MM.1S (cell line): ENCODE measurements around the gene CCDC178.

ENCODE experiments used
- DNase-seq: peaks from one replicate; pipeline ENCODE4 v3.0.0-alpha.2; 2015
- H2AFZ ChIP-seq: fragments of 300-600 bp; sonication (generic); 2 replicates; pipeline ENCODE4 v1.6.0; 2016; ENCODE audit warnings: antibody characterized with exemption, low read length
- H3F3A ChIP-seq: fragments of 300-600 bp; sonication (generic); 2 replicates; pipeline ENCODE4 v1.6.1; 2016; ENCODE audit warnings: mild to moderate bottlenecking, antibody characterized with exemption, low read length, moderate library complexity, mixed read lengths; ENCODE audit not compliant: insufficient read depth
- H3K27ac ChIP-seq: fragments of 300-600 bp; sonication (generic); 2 replicates; pipeline ENCODE4 v1.5.1; 2016; ENCODE audit warnings: mild to moderate bottlenecking, low read length
- H3K27me3 ChIP-seq: fragments of 300-600 bp; sonication (generic); replicated peaks from 2 replicates; pipeline ENCODE4 v1.6.0; 2016; ENCODE audit warnings: low read length; ENCODE audit not compliant: insufficient read depth
- H3K36me3 ChIP-seq: fragments of 300-600 bp; sonication (generic); replicated peaks from 2 replicates; pipeline ENCODE4 v1.6.1; 2016; ENCODE audit warnings: mild to moderate bottlenecking, low read length, mixed read lengths; ENCODE audit not compliant: insufficient read depth
- H3K4me1 ChIP-seq: fragments of 300-600 bp; sonication (generic); 2 replicates; pipeline ENCODE4 v1.6.1; 2016; ENCODE audit warnings: low read length, mixed read lengths
- H3K4me2 ChIP-seq: fragments of 300-600 bp; sonication (generic); 2 replicates; pipeline ENCODE4 v1.6.0; 2016; ENCODE audit warnings: low read depth, low read length
- H3K4me3 ChIP-seq: fragments of 300-600 bp; sonication (generic); 2 replicates; pipeline ENCODE4 v1.5.1; 2016; ENCODE audit warnings: low read length, mixed read lengths
- H3K79me2 ChIP-seq: fragments of 300-600 bp; sonication (generic); 2 replicates; pipeline ENCODE4 v1.6.1; 2016; ENCODE audit warnings: mixed run types, low read length, mixed read lengths
- H3K9ac ChIP-seq: fragments of 300-600 bp; sonication (generic); 2 replicates; pipeline ENCODE4 v1.6.1; 2016; ENCODE audit warnings: low read length, mixed read lengths
- H3K9me2 ChIP-seq: fragments of 300-600 bp; sonication (generic); replicated peaks from 2 replicates; pipeline ENCODE4 v1.6.1; 2016; ENCODE audit warnings: mild to moderate bottlenecking, low read length, mixed read lengths; ENCODE audit not compliant: insufficient read depth
- H3K9me3 ChIP-seq: fragments of 300-600 bp; sonication (generic); replicated peaks from 2 replicates; pipeline ENCODE4 v1.6.1; 2016; ENCODE audit warnings: mild to moderate bottlenecking, low read length, mixed read lengths; ENCODE audit not compliant: insufficient read depth
- H4K20me1 ChIP-seq: fragments of 300-600 bp; sonication (generic); 2 replicates; pipeline ENCODE4 v1.6.1; 2016; ENCODE audit warnings: mild to moderate bottlenecking, low read length, moderate library complexity, mixed read lengths; ENCODE audit not compliant: insufficient read depth
- CTCF ChIP-seq: fragments of 300-600 bp; sonication (generic); IDR thresholded peaks from 2 replicates; pipeline ENCODE4 v1.5.1; 2016; ENCODE audit warnings: antibody characterized with exemption, low read length, mixed read lengths
- EZH2 ChIP-seq: fragments of 300-600 bp; sonication (generic); optimal IDR thresholded peaks from 2 replicates; pipeline ENCODE3; 2017; ENCODE audit warnings: low read depth, mild to moderate bottlenecking, antibody characterized with exemption, low read length, mixed read lengths
- EZH2phosphoT487 ChIP-seq: fragments of 300-600 bp; sonication (generic); IDR thresholded peaks from 2 replicates; pipeline ENCODE4 v1.6.1; 2018; ENCODE audit warnings: antibody characterized with exemption, low read length

CCDC178 gene

GRCh38 chr18:33470216-33470615 lies 29.7 kb upstream of the CCDC178 start:
- no peak overlapping the region for H3K4me3 ChIP-seq
- H3F3A ChIP-seq, result no peaks in the 10 kb centered on the region
- no peaks in the 10 kb centered on the region for H4K20me1 ChIP-seq
- no peaks in the 10 kb centered on the region for H3K79me2 ChIP-seq
- no peaks in the 10 kb centered on the region for H3K36me3 ChIP-seq
- no peaks in the 10 kb centered on the region for H3K27me3 ChIP-seq
- no peak overlapping the region for H3K27ac ChIP-seq
- H3K4me2 ChIP-seq, result no peak overlapping the region
- no peaks in the 10 kb centered on the region for H3K9me3 ChIP-seq
- no peak for TF ChIP-seq EZH2
- no peak for TF ChIP-seq EZH2phosphoT487
- no peak for TF ChIP-seq CTCF
- H2AFZ ChIP-seq, result no peak overlapping the region
- H3K9ac ChIP-seq, result no peak overlapping the region
- no peaks in the 10 kb centered on the region for H3K9me2 ChIP-seq
- no peak for DNase-seq
- H3K4me1 ChIP-seq, result no peaks in the 10 kb centered on the region

GRCh38 chr18:33469699-33470098 lies 29.2 kb upstream of the CCDC178 start:
- H3K27me3 ChIP-seq, result no peaks in the 10 kb centered on the region
- H3K79me2 ChIP-seq, result no peaks in the 10 kb centered on the region
- no peaks in the 10 kb centered on the region for H3F3A ChIP-seq
- no peaks in the 10 kb centered on the region for H3K9me2 ChIP-seq
- H3K36me3 ChIP-seq, result no peaks in the 10 kb centered on the region
- no peak overlapping the region for H3K4me2 ChIP-seq
- DNase-seq, result no peak
- no peak overlapping the region for H3K9ac ChIP-seq
- no peak overlapping the region for H2AFZ ChIP-seq
- no peaks in the 10 kb centered on the region for H3K9me3 ChIP-seq
- no peaks in the 10 kb centered on the region for H3K4me1 ChIP-seq
- H3K27ac ChIP-seq, result no peak overlapping the region
- no peak overlapping the region for H3K4me3 ChIP-seq
- H4K20me1 ChIP-seq, result no peaks in the 10 kb centered on the region
- TF ChIP-seq CTCF (no peak), EZH2 (no peak), EZH2phosphoT487 (no peak)

- Histone ChIP-seq H3K9ac (no peak overlapping the region), H3K9me3 (no peaks in the 10 kb centered on the region), H3K27me3 (no peaks in the 10 kb centered on the region), H2AFZ (no peak overlapping the region), H3K27ac (no peak overlapping the region), H3K4me2 (no peak overlapping the region), H3F3A (no peaks in the 10 kb centered on the region), H3K9me2 (no peaks in the 10 kb centered on the region), H3K4me1 (no peaks in the 10 kb centered on the region), H3K79me2 (no peaks in the 10 kb centered on the region), H4K20me1 (no peaks in the 10 kb centered on the region), H3K36me3 (no peaks in the 10 kb centered on the region), H3K4me3 (no peak overlapping the region)
- DNase-seq, result no peak
- TF ChIP-seq CTCF, result no peak
- no peak for TF ChIP-seq EZH2
- TF ChIP-seq EZH2phosphoT487, result no peak
These were observed 27.0 kb upstream of the CCDC178 start for GRCh38 chr18:33467531-33467930.
